Inflammatory macrophage treated with lipopolysaccharide for 1 hour (primary cell): Measurements from ENCODE around the gene PASK.
A peak's percentile ranks its signal among the peaks of the same experiment; 100 is the strongest.

Experiments
- DNase-seq, 2 donors: peaks; one replicate each; pipeline ENCODE4 v3.0.0-alpha.2; 2020 to 2022

The PASK gene

DNA sequence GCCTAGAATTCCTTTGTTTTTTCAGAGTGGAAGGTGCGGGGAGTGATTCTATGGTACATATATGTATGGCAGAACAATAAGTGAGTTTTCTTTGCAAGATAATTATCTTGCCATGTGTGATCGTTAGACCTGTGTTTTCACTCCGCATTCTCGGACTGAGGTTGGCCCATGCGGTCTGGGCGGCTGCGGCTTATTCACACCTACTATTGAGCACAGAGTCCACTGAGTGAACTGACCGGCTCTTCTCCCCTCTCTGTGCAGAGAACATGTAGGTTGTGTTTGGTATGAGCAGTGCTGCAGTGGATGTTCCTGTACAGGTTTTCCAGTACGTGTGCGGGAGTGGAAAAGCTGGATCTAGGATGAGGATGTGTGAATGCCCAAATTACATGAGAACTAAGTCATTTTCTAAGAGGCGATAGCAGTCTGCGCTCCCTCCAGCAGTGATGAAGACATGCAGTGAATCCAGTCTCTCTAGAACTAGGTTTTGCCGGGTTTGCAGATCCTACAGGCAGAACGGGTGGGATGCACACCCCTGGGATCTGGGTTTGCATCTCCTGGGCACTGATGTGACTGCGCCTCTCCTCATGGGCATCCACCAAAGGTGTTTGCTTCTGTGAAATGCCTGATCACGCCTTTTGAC lies 74.3 kb downstream of the PASK start:
- DNase-seq: no peak

DNA sequence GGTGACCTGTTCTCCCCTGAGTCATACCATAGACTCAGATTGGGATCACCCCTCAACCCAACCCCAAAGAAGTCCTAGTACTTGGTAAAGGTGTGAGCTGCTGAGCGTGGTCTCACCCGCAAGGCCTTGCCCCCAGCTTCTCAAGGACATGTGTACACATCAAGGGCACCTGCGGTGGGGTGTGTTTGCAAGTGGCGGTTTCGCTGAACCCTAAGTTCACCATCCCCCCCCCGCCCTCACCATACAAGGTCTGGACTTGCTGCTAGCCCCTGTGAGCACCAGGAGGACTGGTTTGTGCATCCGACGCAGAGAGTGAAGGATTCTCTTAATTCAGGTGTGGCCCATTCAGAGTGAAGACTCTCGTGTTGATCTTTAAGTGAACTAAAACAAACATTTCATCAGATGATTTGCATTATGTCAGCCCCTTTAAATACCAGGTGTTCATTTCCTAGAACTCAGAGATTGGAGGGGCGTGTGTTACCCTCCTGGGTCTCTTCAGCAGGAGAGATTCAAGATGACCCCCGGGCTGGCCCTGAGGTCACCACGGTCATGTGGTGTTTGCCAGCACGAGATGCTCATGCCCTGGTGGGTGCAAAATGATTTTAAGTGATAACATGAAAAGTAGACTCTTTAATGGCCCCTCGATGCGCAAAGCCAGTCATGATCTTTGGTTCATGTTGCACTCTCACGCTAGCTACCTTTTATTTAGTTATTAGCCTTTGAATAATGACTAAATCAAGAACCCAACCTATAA lies 75.0 kb downstream of the PASK start:
- no peak for DNase-seq

- DNase-seq: no peak
Measured at GRCh38 chr2:241073166-241074064, 75.9 kb downstream of the PASK start.

GRCh38 chr2:241072553-241073165 lies 76.6 kb downstream of the PASK start:
- DNase-seq: no peak

DNA sequence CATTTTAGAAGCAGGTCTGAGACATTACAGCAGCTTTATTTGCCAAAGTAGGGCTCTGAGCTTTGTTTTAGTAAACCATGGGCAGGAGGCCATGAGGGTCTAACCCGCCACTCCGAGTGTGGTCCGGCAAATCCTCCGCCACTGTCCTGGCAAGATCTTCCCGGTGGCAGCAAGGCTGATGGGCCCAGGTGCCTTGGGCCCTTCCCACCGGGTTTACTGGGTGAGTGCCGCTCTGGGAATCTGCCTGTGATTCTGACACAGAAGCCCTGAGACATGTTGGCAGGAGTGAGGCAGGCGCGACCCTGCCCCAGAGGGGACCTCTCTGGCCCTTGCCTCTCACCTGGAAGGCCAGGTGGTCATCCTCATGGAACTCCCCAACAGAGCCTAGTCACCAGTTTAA lies 77.1 kb downstream of the PASK start:
- DNase-seq: no peak

DNA sequence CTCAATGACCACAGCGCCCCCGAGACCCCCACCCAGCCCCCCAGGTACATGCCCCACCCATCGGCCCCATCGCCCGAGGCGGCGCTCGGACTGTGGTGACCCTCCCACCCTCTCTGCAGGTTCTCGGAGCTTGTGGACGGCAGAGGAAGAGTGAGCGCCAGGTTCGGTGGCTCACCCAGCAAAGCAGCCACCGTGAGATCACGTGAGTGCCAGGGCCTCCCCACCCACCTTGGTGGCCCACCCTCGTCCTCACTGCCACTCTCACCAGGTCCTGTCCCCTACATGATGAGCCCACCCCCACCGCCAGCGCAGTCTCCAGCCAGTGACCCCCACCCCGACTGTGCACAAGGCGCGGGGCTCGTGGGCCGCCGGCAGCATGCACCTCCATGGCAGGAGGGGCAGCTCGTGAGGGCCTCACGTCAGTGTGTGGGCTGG lies 77.6 kb downstream of the PASK start:
- DNase-seq: no peak

GRCh38 chr2:241070811-241071676 lies 78.2 kb downstream of the PASK start:
- no peak for DNase-seq

GRCh38 chr2:241070361-241070760 lies 78.9 kb downstream of the PASK start:
- no peak for DNase-seq

DNA sequence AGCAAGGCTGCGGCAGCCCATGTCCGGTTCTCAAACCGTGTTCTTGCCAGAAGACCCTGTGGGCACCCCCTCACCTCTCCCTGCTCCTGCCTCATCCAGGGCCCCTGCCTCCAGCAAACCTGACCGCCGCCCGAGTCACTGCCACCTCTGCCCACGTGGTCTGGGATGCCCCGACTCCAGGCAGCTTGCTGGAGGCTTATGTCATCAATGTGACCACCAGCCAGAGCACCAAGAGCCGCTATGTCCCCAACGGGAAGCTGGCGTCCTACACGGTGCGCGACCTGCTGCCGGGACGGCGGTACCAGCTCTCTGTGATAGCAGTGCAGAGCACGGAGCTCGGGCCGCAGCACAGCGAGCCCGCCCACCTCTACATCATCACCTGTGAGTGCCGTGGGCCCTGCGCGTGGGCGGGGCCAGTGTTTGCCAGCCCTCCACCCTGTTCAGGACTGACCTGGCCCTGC lies 79.4 kb downstream of the PASK start:
- no peak for DNase-seq

DNA sequence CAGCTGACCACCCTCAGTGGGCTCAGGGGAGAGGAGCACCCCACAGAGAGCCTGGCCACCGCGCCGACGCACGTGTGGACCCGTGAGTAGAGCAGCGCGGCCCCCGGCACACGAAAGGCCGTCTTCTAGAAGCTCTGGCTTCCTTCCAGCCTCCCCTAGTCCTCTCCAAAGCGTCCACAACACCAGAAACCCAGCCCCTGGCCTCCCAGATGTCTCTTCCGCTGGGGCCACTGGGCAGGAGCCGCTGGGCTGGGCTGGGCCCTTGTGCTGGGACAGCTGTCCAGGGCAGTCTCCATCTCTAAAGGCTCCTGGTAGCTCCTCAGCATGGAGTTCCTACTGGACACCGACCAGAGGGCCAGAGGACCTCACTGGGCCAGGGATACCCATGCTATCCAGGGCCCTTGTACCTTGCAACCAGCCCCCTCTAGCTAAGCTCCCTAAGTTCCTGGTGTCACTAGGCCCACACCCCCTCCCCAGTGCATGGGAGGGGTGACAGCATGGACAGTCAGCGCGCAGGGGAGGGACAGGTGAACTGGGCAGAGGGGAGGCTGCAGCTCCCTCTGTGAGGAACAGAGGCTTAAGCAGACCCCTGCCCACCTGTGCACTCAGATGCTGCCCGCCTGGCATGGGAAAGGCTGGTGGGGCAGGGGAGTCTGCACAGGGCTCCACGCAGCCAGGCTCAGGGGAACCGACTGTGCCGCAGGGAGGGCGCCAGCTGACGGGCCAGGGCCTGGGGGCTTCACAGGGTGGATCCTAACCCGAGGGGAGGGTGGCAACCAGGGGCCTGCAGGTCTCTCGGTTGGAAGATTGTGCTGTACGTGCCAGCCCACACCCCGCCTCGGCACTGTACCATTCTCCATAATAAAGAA lies 80.1 kb downstream of the PASK start:
- no peak for DNase-seq

GRCh38 chr2:241068136-241068941 lies 80.9 kb downstream of the PASK start:
- DNase-seq: no peak

DNA sequence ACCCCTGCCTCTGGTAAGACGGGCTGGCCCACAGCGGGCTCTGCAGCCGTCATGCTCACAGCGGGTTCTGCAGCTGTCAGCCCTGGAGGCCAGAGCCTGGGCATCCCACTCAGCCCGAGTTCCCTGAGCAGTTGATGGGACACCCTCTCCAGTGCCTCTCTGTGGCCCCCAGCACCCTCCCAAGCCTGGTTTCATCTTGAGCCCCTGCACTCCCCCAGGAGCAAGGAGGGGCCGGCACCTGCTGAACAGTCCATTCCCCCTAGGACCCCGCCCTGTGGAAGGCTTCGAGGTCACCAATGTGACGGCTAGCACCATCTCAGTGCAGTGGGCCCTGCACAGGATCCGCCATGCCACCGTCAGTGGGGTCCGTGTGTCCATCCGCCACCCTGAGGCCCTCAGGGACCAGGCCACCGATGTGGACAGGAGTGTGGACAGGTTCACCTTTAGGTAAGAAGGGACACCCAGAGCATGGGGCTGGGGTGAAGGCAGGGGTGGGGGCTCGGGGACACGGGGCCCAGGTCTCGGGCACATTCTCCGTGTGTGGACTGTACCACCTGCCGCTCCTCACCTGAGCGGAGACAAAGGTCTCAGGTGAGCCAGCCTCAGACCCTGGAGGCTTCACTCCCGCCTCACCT lies 81.7 kb downstream of the PASK start:
- no peak for DNase-seq

DNA sequence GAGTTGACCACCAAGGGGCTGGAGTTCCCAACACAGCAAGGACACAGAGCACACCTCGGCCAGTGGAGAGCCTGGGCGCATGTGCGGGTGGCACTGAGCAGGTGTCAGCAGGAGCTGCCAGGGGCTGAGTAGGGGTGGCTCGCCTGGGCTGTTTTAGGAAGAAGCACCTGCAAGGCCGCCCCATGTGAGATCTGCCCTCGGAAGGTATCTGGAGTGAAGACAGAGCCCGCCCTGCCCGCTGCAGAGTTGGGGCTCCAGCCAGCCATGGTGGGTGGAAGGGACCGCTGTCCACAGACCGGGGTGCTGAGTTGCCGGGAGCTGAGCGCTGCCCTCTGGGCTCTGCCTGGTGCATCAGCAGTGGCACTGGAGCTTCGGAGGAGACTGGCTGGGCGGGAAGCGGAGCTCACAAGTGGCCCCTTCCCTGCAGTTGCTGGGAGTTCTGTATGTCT lies 82.4 kb downstream of the PASK start:
- no peak for DNase-seq

DNA sequence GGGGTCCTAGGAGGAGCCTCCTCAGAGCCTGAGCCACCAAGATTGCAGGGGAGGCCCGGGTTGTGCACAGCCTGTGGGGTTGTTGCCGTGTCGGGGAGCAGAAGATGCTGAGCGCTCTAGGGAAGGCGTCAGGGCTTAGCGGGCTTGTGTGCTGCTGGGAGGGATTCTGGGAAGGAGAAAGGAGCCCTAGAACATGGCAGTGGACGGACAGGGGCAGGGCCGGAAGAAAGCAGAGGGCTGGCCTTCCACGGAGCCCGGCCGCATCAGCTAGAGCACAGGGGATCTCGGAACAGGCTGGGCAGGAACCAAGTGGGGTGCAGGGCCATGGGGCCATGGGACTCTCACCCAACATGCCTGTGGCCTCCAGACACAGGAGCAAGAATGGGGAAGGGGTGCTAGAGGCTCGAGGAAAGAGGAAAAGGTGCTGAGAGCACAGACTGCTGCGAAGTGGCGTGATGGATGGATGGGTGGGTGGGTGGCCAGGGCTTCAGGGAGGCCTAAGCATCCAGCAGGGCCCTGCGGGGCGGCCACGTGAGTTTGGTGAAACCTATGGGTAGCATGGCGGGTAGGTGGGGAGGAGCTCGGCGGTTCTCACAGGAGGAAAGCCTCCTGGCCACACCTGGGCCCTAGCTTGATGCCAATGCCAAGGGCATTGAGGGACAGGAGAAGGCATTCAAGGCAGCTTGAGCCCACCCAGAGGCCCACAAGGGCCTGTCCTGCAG lies 82.9 kb downstream of the PASK start:
- DNase-seq: no peak

DNA sequence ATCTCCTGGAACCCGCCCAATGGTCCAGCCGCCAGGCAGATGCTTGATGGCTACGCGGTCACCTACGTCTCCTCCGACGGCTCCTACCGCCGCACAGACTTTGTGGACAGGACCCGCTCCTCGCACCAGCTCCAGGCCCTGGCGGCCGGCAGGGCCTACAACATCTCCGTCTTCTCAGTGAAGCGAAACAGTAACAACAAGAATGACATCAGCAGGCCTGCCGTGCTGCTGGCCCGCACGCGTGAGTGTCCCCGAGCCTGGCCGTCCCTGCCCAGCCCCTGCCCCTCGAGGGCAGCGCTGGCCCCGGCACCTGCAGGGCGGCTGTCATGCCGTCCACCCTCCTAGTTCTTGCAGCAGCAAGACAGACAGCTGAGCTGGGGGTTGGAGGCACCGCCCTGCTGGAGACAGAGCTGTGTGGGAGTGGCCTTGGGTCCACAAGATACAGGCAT lies 83.9 kb downstream of the PASK start:
- no peak for DNase-seq

- no peak for DNase-seq
Measured at GRCh38 chr2:241064802-241065354, 84.4 kb downstream of the PASK start.

- peak in 1 of 2 donors; percentile 2 for DNase-seq
Measured at GRCh38 chr2:241064008-241064801, 85.1 kb downstream of the PASK start.
